EH (cell line): ENCODE measurements around the gene DENND4A.
"Not testable (repeated sequence)": the region's sequence is repeated elsewhere in the genome, so short reads cannot be mapped to it uniquely, and the experiment has no call there.

Experiments used
- DNase-seq: peaks from one replicate; pipeline ENCODE4 v3.0.0-alpha.2; 2015; ENCODE audit warnings: low read depth

The DENND4A gene

DNA sequence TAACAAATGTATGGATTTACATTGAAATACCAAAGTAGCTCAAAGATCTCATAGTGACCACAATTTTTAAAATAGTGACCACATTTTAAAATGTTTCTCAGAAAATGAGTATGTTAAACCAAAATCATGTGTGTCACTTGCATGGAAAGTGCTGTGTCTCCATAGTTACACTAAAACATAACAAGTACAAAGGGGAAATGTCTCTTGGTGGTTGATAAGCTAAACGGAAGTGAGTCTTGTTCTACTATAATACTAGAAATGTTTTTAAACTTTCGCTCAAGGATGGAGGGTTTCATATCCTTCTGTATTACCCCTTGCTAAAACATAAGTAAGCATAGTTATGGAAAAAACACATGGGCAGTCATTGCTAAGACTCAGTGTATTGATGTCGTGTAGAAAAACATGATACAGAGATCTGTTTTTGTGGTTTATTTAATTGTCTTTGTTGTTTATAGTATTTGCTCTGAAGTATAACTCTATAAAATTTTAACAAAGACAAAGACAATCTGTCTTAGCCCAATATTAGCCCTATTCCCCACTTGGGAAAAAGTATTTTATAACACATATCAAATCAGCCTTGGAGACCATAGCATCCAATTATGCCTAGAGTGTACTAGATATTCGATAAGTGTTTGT is 27.0 kb upstream of the DENND4A start:
- DNase-seq: no peak

DNA sequence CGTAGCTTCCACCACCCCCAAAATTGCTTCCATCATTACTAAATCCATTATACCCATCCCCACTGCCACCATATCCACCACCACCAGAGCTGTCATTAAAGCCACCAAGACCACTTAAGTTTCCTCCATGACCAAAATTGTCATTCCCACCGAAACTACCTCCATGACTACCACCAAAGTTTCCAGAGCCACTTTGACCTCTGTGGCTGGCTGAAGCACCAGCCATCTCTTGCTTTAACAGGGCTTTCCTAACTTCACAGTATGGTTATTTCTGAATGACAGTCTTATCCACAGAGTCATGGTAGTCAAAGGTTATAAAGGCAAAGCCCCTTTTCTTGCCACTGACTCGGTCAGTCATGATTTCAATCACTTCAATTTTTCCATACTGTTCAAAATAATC is 24.3 kb upstream of the DENND4A start:
- DNase-seq: no peak

DNA sequence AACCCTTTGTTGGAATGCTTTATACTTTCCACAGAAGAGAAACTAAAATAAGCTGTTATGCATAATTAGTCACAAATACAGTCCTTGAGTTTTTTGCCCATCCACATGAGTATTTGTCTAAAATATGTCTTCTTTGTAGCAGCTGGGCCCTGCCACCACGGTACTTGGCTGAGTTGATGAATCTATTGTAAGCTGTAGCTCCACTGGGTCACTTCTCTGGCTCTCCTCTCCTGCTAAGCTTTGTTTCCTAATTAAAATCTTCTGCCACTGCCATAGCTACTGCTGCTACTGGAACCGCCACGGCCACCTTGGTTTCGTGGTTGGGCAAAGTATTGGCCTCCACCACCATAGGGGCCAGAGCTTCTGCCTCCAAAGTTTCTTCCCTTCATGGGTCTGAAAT is 23.9 kb upstream of the DENND4A start:
- not testable (repeated sequence) for DNase-seq

DNA sequence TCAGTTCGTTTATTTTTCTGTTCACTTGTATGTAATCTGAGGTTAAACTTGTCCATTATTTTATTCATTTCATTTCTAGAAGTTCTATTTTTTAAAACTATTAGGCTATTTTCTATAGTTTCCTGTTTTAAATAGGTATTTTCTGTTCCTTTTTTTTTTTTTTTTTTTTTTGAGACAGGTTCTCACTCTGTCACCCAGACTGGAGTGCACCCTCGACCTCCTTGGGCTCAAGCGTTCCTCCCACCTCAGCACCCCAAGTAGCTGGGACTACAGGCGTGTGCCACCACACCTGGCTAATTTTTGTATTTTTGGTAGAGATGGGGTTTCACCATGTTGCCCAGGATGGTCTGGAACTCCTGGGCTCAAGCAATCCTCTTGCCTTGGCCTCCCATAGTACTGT is 22.2 kb upstream of the DENND4A start:
- DNase-seq: not testable (repeated sequence)

DNA sequence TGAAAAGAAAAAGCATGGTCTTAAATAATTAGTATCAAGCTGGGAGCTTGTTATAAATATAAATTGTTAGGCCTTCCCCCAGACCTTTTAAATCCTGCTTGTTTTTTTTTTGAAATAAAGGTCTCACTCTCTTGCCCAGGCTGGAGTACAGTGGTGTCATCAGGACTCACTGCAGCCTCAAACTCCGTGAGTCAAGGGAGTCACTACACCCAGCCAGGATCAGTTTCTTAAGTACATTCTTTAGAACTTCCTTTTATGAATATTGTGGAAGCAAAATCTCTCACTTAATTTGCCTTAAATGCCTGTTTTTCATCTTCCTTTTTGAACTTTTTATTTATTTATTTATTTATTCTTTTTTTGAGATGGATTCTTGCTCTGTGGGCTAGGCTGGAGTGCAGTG is 20.8 kb upstream of the DENND4A start:
- DNase-seq: no peak

DNA sequence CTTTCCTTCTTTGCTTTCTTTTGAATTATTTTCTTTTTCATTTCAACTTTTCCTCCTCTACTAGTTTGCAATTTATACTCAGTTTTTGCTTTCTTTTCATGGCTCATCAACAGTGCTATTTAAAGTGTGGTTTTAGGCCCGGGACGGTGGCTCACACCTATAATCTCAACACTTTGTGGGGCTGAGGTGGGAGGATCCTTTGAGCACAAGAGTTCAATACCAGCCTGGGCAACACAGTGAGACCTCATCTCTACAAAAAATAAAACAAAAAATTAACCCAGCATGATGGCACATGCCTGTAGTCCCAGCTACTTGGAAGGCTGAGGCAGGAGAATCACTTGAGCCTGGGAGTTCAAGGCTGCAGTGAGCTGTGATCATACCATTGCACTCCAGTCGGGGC is 20.4 kb upstream of the DENND4A start:
- no peak for DNase-seq

DNA sequence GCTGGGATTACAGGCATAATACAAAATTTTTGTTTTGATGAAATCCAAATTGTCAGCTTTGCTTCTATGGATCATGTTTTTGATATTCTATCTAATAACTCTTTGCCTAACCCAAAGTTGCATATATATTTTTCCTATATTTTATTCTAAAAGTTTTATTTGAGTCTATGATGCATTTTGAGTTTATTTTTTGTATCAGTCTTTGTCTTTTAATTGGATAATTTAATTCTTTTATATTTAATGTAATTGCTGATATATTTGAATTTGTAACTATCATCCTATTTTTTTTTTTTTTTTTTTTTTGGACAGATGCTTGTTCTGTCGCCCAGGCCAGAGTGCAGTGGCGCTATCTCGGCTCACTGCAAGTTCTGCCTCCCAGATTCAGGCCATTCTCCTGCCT is 19.7 kb upstream of the DENND4A start:
- no peak for DNase-seq

DNA sequence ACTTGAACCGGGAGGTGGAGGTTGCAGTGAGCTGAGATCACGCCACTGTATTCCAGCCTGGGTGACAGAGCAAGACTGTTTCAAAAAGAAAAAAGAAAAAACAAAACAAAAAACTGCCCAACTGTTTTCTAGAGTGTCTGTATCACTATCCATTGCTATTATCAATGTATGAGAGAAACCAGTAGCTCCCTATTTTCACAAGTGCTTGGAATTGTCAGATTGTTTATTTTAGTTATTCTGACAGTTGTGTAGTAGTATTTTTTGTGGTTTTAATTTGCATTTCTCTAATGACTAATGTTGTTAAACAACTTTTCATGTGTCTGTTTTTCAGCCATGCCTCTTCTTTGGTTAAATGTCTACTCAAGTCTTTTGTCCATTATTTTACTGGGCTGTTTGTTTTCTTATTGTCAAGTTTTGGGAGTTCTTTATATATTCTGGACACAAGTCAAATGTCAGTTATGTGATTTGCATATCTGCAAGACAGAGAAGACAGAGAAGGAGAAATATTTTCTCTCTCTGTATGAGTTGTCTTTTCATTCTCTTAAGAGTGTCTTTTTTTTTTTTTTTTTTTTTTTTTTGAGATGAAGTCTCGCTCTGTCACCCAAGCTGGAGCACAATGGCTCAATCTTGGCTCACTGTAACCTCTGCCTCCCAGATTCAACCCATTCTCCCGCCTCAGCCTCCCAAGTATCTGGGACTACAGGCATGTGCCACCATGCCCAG is 19.1 kb upstream of the DENND4A start:
- not testable (repeated sequence) for DNase-seq

DNA sequence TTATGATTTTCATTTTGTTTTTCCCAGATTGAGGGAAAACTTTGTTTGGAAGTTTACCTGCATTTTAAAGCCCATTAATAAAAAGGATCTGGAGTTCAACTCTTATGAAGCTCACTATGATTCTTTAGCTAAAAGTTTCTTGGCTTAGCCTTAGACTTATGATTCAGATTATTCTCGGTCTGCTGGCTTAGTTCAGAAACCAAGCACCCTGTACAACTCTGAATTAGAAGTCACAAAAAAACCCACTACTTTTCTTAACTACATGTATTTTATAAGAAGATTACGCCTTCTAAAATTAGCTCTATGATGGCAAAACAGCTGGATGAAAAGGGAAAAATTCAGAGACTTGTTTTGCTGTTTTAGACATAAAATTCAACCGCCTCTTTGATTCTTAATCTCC is 14.3 kb upstream of the DENND4A start:
- no peak for DNase-seq

DNA sequence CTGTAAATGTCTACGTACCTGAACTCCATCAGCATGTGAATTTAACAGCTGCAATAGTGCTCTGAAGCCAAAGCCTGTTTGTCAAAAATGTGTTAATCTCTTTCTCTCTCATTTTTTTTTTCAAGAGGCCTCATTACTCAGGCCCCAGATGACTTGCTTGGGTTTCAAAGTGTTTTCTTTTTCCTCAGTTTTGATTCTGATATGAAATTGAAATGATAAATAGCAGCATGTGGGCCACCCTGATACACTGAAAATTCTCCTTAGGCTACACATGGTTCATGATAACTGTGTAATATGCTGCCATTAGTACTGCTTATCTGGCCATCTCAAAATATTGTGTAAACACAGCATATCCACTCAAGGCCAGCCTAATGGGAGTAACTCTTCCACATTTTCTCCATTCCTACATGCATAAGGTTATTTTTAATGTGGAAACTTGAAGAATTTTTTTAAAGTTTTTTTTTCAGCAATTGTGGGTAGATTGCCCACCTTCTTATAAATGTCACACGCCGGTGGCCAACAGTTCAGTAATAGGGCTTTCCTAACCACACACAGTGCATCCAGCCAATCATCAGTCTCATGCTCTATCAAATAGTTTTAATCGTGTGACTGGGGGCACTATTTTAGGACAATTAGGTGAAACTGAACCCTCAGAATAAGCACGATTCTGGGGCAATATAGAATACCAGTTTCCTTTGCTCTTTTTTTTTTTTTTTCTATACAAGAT is 13.1 kb upstream of the DENND4A start:
- DNase-seq: peak; percentile 49

DNA sequence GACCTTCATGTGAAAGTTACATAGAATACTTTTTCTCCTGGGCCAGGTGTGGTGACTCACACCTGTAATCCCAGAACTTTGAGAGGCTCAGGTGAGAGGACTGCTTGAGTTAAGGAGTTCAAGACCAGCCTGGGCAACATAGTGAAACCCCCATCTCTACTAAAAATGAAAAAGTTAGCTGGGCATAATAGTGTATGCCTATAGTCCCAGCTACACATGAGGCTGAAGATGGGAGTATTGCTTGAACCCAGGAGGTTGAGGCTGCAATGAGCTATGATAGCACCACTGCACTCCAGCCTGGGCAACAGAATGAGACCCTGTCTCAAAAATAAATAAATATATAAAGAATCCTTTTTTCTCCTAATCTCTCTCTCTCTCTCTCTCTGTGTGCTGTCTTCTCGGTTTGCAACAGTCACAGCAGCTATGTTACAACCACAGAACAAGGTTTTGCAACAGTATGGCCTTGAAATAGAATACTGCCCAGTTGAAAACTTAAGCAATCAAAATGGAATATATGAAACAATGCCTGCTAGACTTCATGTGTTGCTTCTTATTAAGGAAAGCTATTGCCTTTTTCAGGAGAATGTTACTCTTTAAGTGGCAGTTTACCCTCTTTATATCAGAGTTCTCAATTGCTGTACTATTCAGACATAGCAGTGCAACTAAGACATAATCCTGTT is 12.3 kb upstream of the DENND4A start:
- peak; percentile 38 for DNase-seq

DNA sequence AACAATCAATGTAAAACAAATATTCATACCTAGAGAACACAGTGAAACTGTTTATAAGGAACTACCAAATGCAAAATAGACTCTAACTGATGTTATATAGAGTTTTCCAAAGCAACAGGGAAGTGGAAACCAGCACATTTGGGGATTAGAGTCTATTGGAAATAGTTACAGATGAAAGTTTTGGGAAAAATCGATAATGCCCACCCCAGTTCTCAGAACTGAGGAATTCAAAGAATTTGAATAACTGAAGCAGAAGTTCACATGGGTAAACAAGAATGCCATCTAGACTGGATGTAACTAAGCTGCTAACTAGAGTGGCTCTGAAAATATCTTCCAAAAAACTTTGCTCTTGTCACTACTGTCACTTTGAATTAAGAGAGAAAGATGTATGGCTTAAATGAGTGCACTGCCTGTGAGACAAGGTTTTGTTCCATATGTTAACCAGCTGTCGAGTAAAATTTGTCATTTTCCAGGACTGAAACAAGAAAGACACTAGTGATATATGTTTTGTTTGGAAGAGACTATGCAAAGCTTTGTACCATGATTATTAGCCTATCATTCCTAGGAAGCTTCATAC is 9.2 kb upstream of the DENND4A start:
- no peak for DNase-seq

DNA sequence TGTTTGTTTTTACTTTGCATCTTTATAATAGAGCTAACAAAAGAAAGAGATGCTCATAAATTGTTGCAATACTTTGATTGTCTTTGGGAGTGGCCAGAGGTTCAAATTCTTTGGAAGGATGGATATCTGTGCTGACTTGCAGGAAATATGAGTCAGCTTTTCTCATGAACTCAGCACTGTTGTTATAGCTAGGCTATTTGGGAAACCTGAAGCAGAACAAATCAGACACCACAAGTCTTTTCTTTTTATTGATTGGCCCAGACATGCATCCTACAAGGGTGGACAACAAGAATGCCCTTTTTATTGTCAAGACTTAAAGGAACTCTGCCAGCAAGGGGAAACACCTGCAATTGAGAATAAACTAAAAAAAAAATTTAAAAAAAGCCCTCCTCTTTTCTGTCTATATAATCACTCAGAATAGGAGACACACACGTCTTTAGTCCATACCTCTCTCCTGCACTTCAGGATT is 4.6 kb upstream of the DENND4A start:
- DNase-seq: peak; percentile 68

DNA sequence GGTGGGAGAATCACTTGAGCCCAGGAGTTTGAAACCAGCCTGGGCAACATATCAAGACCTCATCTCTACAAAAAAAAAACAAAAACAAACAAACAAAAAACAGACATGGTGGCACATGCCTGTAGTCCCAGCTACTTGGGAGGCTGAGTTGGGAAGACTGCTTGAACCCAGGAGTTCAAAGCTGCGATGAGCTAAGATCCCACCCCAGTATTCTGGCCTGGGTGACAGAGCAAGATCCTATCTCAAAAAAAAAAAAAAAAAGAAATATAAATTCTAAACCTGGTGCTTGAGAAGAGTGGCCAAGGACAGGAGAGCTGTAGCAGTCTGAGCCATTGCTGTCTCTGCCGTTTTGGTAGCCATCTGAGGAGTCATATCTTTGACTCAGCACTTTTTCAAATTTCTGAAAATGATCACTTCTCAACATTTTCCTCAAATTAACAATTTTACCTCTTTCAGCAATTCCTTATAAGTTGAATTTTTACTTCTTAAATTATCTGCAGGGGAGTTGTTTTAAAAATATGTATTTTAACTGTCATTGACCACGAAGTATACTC is 3.6 kb upstream of the DENND4A start:
- no peak for DNase-seq

DNA sequence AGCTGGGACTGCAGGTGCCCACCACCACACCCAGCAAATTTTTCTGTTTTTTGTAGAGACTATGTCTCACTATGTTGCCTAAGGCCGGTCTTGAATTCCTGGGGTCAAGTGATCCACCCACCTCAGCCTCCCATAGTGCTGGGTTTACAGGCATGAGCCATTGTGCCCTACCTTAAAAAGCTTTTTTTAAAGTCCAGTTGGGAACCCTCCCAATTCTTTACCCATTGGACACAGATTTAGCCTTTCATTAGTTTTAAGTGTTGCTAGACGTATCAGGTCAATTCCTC is 1.7 kb upstream of the DENND4A start:
- DNase-seq: no peak

DNA sequence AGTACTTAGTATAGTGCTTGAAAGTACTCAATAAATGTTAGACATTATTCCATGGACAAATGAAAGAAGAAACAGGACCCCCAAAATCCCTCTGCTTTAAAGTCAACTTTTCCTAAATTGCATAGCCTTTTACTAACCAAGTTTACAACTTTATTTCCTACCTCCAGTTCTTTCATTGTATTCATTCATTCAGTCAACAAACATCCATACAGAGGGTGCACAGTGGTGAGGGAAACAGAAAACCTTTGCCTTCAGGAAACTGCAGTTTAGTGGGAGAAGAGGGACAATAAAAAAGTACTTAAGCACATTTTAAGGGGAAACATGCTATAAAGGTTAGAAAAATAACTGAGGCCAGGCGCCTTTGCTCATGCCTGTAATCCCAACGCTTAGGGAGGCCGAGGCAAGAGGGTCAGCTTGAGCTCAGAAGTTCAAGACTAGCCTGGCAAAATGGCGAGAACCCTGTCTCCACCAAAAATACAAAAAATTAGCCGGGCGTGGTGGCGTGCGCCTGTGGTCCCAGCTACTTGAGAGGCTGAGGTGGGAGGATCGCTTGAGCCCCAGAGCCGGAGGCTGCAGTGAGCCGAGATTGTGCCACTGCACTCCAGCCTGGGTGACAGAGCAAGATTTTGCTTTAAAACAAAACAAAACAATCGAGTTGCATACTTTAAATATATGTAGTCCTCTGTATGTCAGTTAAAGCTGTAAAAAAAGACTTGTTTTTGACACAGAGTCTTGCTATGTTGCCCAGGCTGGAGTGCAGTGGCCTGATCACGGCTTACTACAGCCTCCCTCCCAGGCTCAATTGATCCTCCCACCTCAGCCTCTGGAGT is 1.1 kb upstream of the DENND4A start:
- no peak for DNase-seq

DNA sequence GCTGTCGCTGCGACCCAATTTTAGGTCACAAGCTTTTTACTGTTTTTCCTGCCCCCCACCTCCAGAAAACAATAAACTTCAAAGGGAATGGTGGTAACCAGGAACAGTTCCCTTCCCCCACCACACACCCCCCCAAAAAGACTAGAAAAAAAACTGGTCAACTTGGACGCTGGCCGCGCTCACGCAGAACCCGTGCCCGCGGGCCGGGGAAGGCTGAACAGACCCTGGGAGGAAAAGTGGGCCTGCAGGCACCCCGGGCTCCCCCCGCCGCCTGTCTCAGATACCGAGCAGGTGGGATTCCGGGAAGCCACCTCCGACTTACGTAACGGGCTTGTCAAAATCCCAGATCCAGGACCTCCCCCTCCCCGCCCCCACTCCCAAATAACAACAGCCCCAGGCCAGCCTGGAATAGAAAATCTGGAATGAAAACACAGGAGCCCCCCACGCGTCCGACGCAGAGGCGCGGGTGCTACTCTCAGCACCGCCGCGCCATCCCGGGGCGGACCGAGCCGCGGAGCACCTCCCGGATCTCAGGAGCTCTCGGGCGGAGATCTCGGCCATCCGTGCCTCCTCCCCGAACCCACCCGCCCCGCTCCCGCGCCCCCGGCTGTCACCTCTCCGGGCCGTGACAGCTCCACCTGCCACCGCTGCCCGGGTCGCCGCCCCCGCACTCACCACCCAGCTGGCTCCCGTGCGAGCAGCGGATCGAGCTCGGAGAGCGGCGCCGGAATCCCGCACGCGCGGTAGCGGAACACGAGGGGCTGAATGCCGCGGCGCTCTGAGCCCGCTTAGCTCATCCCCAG is 557 bp downstream of the DENND4A start:
- DNase-seq: no peak

DNA sequence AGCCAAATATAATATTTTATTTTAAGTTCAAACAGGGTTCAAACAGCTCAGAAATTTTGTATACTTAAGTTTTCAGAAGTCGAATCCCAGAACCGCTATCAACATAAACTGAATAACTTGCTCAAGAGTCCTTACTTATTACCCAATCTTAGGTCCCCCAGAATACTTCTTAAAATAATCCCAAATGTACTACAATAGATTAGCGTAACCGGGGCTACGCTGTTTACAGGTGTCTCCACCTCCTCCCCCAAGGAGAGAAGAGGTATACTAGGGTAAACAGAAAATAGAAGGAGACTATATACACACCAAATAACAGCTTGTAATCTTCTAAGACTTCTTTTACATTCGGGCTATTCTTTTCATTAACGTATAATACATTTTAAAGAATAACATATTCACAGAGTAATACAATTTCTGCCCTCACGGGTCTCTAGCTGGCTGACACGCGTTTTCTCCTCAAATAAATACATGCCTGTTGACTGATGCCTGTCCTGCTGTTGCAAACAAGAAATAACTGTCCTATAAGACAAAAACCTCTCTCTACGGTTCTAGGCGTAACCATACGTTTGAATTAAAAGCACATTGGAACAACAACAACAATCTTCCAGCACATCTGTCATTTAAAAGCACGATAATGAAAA is 1.3 kb downstream of the DENND4A start:
- DNase-seq: peak; percentile 15

DNA sequence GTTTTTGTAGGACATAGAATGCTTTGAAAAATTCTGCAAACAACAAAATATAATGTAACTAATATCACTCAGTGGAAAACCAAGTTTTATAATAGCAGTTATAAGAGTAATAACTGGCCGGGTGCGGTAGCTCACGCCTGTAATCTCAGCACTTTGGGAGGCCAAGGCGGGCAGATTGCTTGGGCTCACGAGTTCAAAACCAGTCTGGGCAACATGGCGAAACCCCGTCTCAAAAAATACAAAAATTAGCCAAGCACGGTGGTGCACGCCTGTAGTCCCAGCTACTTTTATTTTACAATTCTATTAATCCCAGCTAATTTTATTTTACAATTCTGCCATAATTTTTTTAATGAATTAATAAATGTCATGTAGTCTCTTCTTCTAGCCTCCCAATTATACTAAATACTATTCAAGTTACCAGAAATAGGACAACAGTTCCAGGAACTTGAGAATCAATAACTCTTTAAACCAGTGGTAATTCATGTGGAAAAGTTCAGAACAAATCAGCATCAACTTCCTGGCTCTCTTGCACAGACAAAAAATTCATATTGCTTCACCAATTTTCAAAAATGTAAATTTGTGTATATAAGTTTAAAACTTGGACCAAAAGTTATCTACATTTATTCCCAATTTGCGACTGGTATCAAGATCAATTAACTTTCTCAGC is 2.2 kb downstream of the DENND4A start:
- DNase-seq: no peak
